ENCODE data around the gene BSN. TPM values are rescaled to one million over a fixed set of nuclear protein-coding genes. Genes with fewer than 3 reads are reported as not detected.

Gene BSN
- total and polyA plus RNA-seq, 2 of the 4 experiments (the other 2 are of a cell fraction), result under 0.01 to 0.03 TPM

DNA sequence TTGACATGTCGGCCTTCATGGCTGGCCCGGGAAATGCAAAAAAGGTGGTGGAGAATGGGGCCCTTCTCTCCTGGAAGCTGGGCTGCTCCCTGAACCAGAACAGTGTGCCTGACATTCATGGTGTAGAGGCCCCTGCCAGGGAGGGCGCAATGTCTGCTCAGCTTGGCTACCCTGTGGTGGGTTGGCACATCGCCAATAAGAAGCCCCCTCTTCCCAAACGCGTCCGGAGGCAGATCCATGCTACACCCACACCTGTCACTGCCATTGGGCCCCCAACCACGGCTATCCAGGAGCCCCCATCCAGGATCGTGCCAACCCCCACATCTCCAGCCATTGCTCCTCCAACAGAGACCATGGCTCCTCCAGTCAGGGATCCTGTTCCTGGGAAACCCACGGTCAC is 23.1 kb upstream of the BSN start:
- H3K9me3 ChIP-seq (ENCODE audit: control insufficient read depth, insufficient read depth, low read length), result no peaks in the 10 kb centered on the region
- peaks cover 9% of the 10 kb centered on the region; the same call in 1 of the 2 replicates for H3K9me1 ChIP-seq (ENCODE audit: insufficient read depth, low read length)
- H2BK5ac ChIP-seq (ENCODE audit: low read depth, low read length, poor library complexity, severe bottlenecking), result no peak overlapping the region
- H3K4me2 ChIP-seq (ENCODE audit: low read depth, low read length), result no peak overlapping the region
- no peak overlapping the region for H3K27ac ChIP-seq (ENCODE audit: insufficient read depth, low read length)
- H3K4me3 ChIP-seq (ENCODE audit: insufficient read depth, low read depth, low read length), result no peak overlapping the region
- no peak overlapping the region for H2AFZ ChIP-seq (replicated peaks; ENCODE audit: low read length, poor library complexity)
- H3K9ac ChIP-seq (ENCODE audit: low read depth, low read length), result no peak overlapping the region
- POLR2A ChIA-PET (ENCODE audit: unreplicated experiment), result no interaction called here
- 100% methylated on average over 2 of the region's 10 CpGs; no CpG with 5 or more reads in 1 of the 2 experiments for WGBS, 2 experiments (ENCODE audit: extremely low coverage in 2 of 2, insufficient read length in 1 of 2)
- H2BK15ac ChIP-seq (ENCODE audit: low read depth, low read length), result no peak overlapping the region
- no peak for ATAC-seq (ENCODE audit: low read depth)
- H3K23ac ChIP-seq (ENCODE audit: low read depth, low read length), result no peak overlapping the region
- H3K4me1 ChIP-seq (ENCODE audit: control insufficient read depth, insufficient read depth, low read length), result peaks cover 6% of the 10 kb centered on the region
- no peak overlapping the region for H3K56ac ChIP-seq (ENCODE audit: extremely low read depth, insufficient read depth, low read length)
- H3K36me3 ChIP-seq (ENCODE audit: control insufficient read depth, insufficient read depth, low read length), result peaks cover 17% of the 10 kb centered on the region
- CTCF ChIA-PET, result no interaction called here
- TF ChIP-seq MXI1 (IDR thresholded peaks at IDR 0.05; ENCODE audit: borderline replicate concordance, low read depth, low read length), result no peak
- no peak for TF ChIP-seq POLR2A (IDR thresholded peaks at IDR 0.05; ENCODE audit: low read depth, low read length)
- TF ChIP-seq RCOR1 (IDR thresholded peaks at IDR 0.05; ENCODE audit: insufficient replicate concordance, low read length), result no peak
- no peak for TF ChIP-seq FOS (IDR thresholded peaks at IDR 0.05; ENCODE audit: low read depth, low read length)
- TF ChIP-seq, protein P1, sequence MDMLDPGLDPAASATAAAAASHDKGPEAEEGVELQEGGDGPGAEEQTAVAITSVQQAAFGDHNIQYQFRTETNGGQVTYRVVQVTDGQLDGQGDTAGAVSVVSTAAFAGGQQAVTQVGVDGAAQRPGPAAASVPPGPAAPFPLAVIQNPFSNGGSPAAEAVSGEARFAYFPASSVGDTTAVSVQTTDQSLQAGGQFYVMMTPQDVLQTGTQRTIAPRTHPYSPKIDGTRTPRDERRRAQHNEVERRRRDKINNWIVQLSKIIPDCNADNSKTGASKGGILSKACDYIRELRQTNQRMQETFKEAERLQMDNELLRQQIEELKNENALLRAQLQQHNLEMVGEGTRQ (IDR thresholded peaks at IDR 0.05; ENCODE audit: low read depth, low read length), result no peak
- TF ChIP-seq RFX5 (IDR thresholded peaks at IDR 0.05; ENCODE audit: low read depth, low read length), result no peak
- no peak for TF ChIP-seq MAZ (IDR thresholded peaks at IDR 0.05; ENCODE audit: borderline replicate concordance, low read depth, low read length)
- TF ChIP-seq NFE2L2 (IDR thresholded peaks at IDR 0.05; ENCODE audit: low read depth, low read length), result no peak
- no peak overlapping the region for H2BK120ac ChIP-seq (ENCODE audit: low read depth, low read length)
- BruUV-seq (replicated peaks), result no TSS peak
- no peak overlapping the region for H2AK5ac ChIP-seq (ENCODE audit: low read depth, low read length)
- H4K8ac ChIP-seq (ENCODE audit: low read depth in 2 of 2, low read length in 2 of 2), result no peak overlapping the region
- no peak for DNase-seq
- H4K5ac ChIP-seq (ENCODE audit: low read depth, low read length), result no peak overlapping the region
- intact Hi-C loops (cut with micrococcal nuclease) (no loop called here), in situ Hi-C loops (cut with MboI; ENCODE audit: low sequenced_read_pairs) (no loop called here), dilution Hi-C loops (cut with HindIII; ENCODE audit: low sequenced_read_pairs, unreplicated experiment) (no loop called here)
- no peak overlapping the region for H4K91ac ChIP-seq (ENCODE audit: insufficient read depth, low read depth, low read length)
- H3K18ac ChIP-seq (ENCODE audit: low read depth, low read length), result no peak overlapping the region
- no peak overlapping the region for H3K4ac ChIP-seq (ENCODE audit: low read depth, low read length)
- no peak overlapping the region for H2BK20ac ChIP-seq (ENCODE audit: low read depth, low read length)
- no peaks in the 10 kb centered on the region for H3K27me3 ChIP-seq (ENCODE audit: control insufficient read depth, insufficient read depth, low read length)
- peaks cover 0 to 3% of the 10 kb centered on the region in 2 experiments; a peak in 3 of 4 replicates for H3K79me1 ChIP-seq (ENCODE audit: low read depth in 1 of 2, low read length in 2 of 2)
- H3K14ac ChIP-seq (replicated peaks; ENCODE audit: low read depth, low read length), result no peak overlapping the region
- H2AK9ac ChIP-seq (replicated peaks; ENCODE audit: low read depth, low read length, poor library complexity), result peak overlapping the region; percentile 13
- H4K20me1 ChIP-seq (ENCODE audit: insufficient read depth, low read length), result no peaks in the 10 kb centered on the region; the same call in 1 of the 2 replicates

Measured in IMR-90 (cell line).